Measurements from ENCODE around the gene PNPLA4. TPM values are rescaled to one million over a fixed set of nuclear protein-coding genes. Genes with fewer than 3 reads are reported as not detected.

The PNPLA4 gene
- total RNA-seq, 2 donors from 2014 or later = 34.0 to 52.6 TPM

DNA sequence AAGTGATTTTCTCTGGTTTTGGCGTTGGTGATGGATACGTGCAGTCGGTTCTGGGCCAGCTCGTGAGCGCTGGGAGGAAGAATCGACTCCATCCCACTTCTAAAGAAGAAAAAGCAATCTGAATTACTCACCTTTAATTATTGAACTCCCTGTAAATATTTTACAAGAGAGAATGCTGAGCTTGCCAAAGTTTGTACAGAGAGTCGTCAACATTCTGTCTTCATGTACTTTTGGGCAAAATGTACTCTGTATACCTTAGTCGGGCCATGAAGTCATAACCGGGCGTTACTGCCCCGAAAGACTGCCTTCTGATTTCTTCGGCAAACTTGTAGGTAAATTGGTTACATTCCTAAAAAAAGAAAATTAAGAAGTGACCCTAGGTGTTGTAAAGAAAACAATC lies 5.5 kb downstream of the PNPLA4 start:
- no peak overlapping the region for H3K27ac ChIP-seq
- H3K36me3 ChIP-seq = no peaks in the 10 kb centered on the region
- H3K27me3 ChIP-seq = no peaks in the 10 kb centered on the region
- no peak for DNase-seq (ENCODE audit: low spot score)
- TF ChIP-seq CTCF (IDR thresholded peaks at IDR 0.05) = no peak
- H3K9me3 ChIP-seq = no peaks in the 10 kb centered on the region
- no peak overlapping the region for H3K4me3 ChIP-seq
- H3K4me1 ChIP-seq = peaks cover 0 to 3% of the 10 kb centered on the region in 2 donors

DNA sequence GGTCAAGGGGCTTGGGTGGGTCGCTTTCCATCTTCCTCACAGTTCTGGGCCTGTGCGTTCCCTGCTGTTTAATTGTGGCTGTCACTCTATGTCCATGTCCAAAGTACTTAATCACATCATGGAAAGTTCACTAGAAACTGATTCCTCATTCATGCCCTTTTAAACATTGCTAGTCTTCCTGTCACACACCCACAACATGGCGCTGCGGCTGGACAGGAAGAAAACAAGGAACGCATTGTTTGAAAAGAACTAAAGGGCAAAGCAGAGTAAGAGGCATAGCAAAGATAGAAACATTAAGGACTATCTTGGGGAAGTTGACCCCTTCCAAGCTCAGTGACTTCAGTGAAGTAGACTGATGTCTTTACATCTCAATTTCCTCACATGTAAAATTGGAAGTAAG lies 18.4 kb downstream of the PNPLA4 start:
- Histone ChIP-seq H3K27ac (no peak overlapping the region), H3K36me3 (no peaks in the 10 kb centered on the region), H3K9me3 (no peaks in the 10 kb centered on the region), H3K27me3 (no peaks in the 10 kb centered on the region), H3K4me3 (no peak overlapping the region), H3K4me1 (no peaks in the 10 kb centered on the region)
- no peak for DNase-seq (ENCODE audit: low spot score)
- no peak for TF ChIP-seq CTCF (IDR thresholded peaks at IDR 0.05)

GRCh38 chrX:7904562-7904961 lies 22.7 kb downstream of the PNPLA4 start:
- no peak for DNase-seq (ENCODE audit: low spot score)
- no peaks in the 10 kb centered on the region for H3K27me3 ChIP-seq
- no peaks in the 10 kb centered on the region for H3K4me1 ChIP-seq
- H3K36me3 ChIP-seq = peaks cover 21% of the 10 kb centered on the region
- H3K9me3 ChIP-seq = no peaks in the 10 kb centered on the region
- no peak overlapping the region for H3K4me3 ChIP-seq
- no peak for TF ChIP-seq CTCF (IDR thresholded peaks at IDR 0.05)
- H3K27ac ChIP-seq = no peak overlapping the region

DNA sequence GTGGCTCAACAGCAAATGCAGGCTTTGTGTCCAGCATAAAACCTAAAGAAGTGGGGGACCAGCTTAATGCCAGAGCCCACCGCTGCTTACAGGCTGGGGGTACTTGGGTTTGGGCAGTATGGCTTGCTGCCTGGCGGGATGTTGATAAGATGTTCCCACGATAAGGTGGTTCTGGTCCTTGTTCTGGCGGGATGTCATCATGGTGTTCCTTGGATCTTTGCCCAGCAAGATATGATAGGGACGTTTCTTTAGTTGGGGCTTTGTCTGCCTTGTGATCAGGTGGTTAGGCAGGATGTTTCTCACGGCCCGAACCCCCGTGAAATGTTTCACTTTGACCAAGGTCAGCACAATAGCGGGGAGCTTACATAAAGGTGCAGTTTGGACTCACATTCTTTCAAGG lies 35.3 kb downstream of the PNPLA4 start:
- Histone ChIP-seq H3K4me3 (peak overlapping the region in 1 of 2 donors; percentile 9), H3K36me3 (no peaks in the 10 kb centered on the region), H3K27ac (peak overlapping the region in 1 of 2 donors; percentile 48), H3K27me3 (no peaks in the 10 kb centered on the region), H3K9me3 (no peaks in the 10 kb centered on the region), H3K4me1 (no peaks in the 10 kb centered on the region)
- DNase-seq (ENCODE audit: low spot score) = no peak
- no peak for TF ChIP-seq CTCF (IDR thresholded peaks at IDR 0.05)

DNA sequence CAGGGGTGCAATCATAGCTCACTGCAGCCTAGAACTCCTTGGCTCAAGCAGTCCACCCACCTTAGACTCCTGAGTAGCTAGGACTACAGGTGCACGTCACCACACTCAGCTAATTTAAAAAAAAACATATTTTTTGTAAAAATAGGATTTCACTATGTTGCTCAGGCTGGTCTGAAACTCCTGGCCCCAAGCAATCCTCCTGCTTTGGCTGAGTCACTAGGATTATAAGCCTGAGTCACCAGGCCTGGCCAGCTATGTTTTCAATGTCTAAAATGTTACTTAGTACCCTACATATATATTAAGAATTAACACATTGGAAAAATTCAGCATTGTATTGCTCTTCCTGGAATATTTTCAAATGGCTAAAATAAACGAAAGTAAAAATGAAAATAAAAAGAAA lies 37.5 kb downstream of the PNPLA4 start:
- no peak overlapping the region for H3K27ac ChIP-seq
- H3K4me3 ChIP-seq = no peak overlapping the region
- no peaks in the 10 kb centered on the region for H3K27me3 ChIP-seq
- no peak for DNase-seq (ENCODE audit: low spot score)
- no peaks in the 10 kb centered on the region for H3K4me1 ChIP-seq
- H3K36me3 ChIP-seq = no peaks in the 10 kb centered on the region
- H3K9me3 ChIP-seq = no peaks in the 10 kb centered on the region
- no peak for TF ChIP-seq CTCF (IDR thresholded peaks at IDR 0.05)

DNA sequence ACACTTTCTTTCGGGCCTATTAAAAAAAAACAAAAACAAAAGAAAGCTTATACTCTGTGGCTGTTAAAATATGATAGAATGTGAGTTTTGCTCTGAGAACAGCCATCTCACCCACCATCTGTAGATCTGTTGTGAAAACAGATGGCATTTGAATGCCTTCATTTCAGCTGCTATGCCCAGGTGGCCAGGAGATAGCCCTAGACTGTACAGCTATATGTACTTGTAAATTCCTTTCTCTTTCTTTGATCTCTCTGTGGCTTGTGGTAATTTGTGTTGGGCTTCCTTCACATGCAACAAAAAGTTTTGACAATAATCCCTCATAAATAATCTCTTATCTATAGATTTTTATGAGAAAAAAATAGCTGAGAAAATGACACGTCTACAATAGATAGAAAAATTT lies 38.1 kb downstream of the PNPLA4 start:
- no peaks in the 10 kb centered on the region for H3K4me1 ChIP-seq
- no peaks in the 10 kb centered on the region for H3K36me3 ChIP-seq
- DNase-seq (ENCODE audit: low spot score) = no peak

More for the DNA sequence above, 38.1 kb downstream of the PNPLA4 start:
- TF ChIP-seq CTCF (IDR thresholded peaks at IDR 0.05) = no peak
- no peaks in the 10 kb centered on the region for H3K9me3 ChIP-seq
- H3K4me3 ChIP-seq = no peak overlapping the region
- no peaks in the 10 kb centered on the region for H3K27me3 ChIP-seq
- H3K27ac ChIP-seq = no peak overlapping the region

Data from right atrium auricular region (tissue), 2 donors.